Measurements from ENCODE around the gene MYBPH. TPM values are rescaled to one million over a fixed set of nuclear protein-coding genes. Genes with fewer than 3 reads are reported as not detected.

Gene MYBPH
- polyA plus RNA-seq, 3 donors: 0.04 to 0.52 (median 0.16) TPM

DNA sequence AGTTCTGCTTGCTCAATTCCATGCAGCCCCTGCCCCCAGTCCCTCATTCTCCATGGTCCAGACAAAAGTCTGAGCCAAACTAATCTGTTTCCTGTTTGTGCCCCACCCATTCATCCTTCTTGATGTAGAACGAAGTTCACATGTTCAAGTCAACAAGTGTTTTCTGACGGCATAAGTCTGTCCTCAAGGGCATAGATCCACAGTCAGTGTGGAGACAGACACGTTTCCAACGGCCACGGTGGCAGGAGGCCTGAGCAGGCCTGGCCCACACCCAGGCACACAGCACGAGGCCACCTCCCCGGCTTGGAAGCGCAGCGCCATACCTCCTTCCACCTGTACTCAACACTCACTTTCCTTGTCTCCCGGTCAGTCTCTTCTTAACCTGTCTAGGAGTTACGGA, 32.0 kb downstream of the MYBPH start:
- no peak for DNase-seq

DNA sequence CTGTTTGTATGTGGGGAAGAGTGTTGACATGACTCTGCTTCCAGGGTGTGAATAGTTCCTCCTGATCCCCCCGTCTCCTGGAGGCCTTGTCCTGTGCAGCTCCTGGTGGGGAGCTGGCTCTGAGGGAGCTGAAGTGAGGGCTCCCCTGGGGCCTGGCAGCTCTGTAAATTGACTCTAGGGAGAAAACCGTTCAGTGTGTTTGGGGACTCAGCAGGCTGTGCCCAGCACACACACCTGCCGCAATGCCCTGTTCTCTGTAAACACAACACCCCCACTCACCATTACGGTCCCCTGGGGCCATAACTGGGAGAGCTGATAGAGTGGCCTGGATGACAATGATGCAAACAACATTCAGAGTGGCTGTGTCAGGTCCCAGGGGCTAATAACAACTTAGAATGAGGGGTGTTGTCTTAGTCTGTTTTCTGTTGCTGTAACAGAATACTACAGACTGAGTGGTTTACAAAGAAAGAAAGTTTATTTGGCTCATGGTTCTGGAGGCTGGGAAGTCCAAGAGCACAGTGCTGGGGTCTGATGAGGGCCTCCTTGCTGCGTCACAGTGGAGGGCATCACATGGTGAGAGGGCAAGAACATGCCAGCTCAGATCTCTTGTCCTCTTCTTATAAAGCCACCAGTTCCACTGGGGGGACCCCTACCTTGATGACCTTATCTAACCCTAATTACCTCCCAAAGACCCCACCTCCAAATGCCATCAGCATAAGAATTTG, 32.8 kb downstream of the MYBPH start:
- H3K4me3 Mint-ChIP-seq: no peak overlapping the region
- peaks cover 0 to 13% (median 5%) of the 10 kb centered on the region in 3 donors for H3K27me3 Mint-ChIP-seq (ENCODE audit: low read depth in 3 of 3)
- H3K27ac Mint-ChIP-seq: peak overlapping the region in 1 of 7 donors; percentile 46
- Histone ChIP-seq H3K9ac (ENCODE audit: insufficient read depth, low read length, poor library complexity, severe bottlenecking) (no peak overlapping the region), H3K4me3 (replicated peaks in 1 of 3; ENCODE audit: low read depth in 2 of 3, low read length in 3 of 3) (no peak overlapping the region), H3K4me1 (ENCODE audit: control insufficient read depth in 1 of 2, insufficient read depth in 2 of 2, low read length in 2 of 2) (no peaks in the 10 kb centered on the region), H3K4me2 (replicated peaks; ENCODE audit: extremely low read depth, low read length, poor library complexity, severe bottlenecking) (no peak overlapping the region), H3K27ac (ENCODE audit: low read depth in 1 of 2, low read length in 2 of 2) (no peak overlapping the region), H3K36me3 (replicated peaks in 1 of 2; ENCODE audit: control insufficient read depth in 1 of 2, insufficient read depth in 2 of 2, low read length in 2 of 2) (no peaks in the 10 kb centered on the region), H4K20me1 (ENCODE audit: insufficient read depth, low read length) (no peaks in the 10 kb centered on the region), H3K9me3 (replicated peaks in 1 of 2; ENCODE audit: control insufficient read depth in 1 of 2, insufficient read depth in 1 of 2, low read length in 2 of 2) (peaks cover 0 to 2% of the 10 kb centered on the region in 2 donors), H3K27me3 (ENCODE audit: control insufficient read depth in 2 of 2, insufficient read depth in 2 of 2, low read length in 2 of 2) (peaks cover 6 to 25% of the 10 kb centered on the region in 2 donors), H3K79me2 (ENCODE audit: insufficient read depth, low read length) (no peaks in the 10 kb centered on the region), H2AFZ (ENCODE audit: insufficient read depth, low read depth, low read length, poor library complexity, severe bottlenecking) (no peak overlapping the region)
- DNase-seq: no peak
- H3K9me3 Mint-ChIP-seq: no peaks in the 10 kb centered on the region
- H3K36me3 Mint-ChIP-seq: no peaks in the 10 kb centered on the region
- 55% methylated on average over 2 of the region's 5 CpGs for WGBS (ENCODE audit: insufficient coverage)
- TF ChIP-seq, protein P1, sequence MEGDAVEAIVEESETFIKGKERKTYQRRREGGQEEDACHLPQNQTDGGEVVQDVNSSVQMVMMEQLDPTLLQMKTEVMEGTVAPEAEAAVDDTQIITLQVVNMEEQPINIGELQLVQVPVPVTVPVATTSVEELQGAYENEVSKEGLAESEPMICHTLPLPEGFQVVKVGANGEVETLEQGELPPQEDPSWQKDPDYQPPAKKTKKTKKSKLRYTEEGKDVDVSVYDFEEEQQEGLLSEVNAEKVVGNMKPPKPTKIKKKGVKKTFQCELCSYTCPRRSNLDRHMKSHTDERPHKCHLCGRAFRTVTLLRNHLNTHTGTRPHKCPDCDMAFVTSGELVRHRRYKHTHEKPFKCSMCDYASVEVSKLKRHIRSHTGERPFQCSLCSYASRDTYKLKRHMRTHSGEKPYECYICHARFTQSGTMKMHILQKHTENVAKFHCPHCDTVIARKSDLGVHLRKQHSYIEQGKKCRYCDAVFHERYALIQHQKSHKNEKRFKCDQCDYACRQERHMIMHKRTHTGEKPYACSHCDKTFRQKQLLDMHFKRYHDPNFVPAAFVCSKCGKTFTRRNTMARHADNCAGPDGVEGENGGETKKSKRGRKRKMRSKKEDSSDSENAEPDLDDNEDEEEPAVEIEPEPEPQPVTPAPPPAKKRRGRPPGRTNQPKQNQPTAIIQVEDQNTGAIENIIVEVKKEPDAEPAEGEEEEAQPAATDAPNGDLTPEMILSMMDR (IDR thresholded peaks at IDR 0.05): no peak
- H3K4me1 Mint-ChIP-seq: no peaks in the 10 kb centered on the region
- intact Hi-C loops (cut with micrococcal nuclease): no loop called here

More for the DNA sequence above, 32.0 kb downstream of the MYBPH start:
- Histone ChIP-seq H3K27me3 (ENCODE audit: control insufficient read depth in 2 of 2, insufficient read depth in 2 of 2, low read length in 2 of 2) (peaks cover 0 to 19% of the 10 kb centered on the region in 2 donors), H3K9me3 (replicated peaks in 1 of 2; ENCODE audit: control insufficient read depth in 1 of 2, insufficient read depth in 1 of 2, low read length in 2 of 2) (peaks cover 0 to 2% of the 10 kb centered on the region in 2 donors), H3K4me3 (replicated peaks in 1 of 3; ENCODE audit: low read depth in 2 of 3, low read length in 3 of 3) (no peak overlapping the region), H4K20me1 (ENCODE audit: insufficient read depth, low read length) (no peaks in the 10 kb centered on the region), H2AFZ (ENCODE audit: insufficient read depth, low read depth, low read length, poor library complexity, severe bottlenecking) (no peak overlapping the region), H3K4me2 (replicated peaks; ENCODE audit: extremely low read depth, low read length, poor library complexity, severe bottlenecking) (no peak overlapping the region), H3K36me3 (replicated peaks in 1 of 2; ENCODE audit: control insufficient read depth in 1 of 2, insufficient read depth in 2 of 2, low read length in 2 of 2) (no peaks in the 10 kb centered on the region), H3K9ac (ENCODE audit: insufficient read depth, low read length, poor library complexity, severe bottlenecking) (no peak overlapping the region), H3K27ac (ENCODE audit: low read depth in 1 of 2, low read length in 2 of 2) (no peak overlapping the region), H3K79me2 (ENCODE audit: insufficient read depth, low read length) (no peaks in the 10 kb centered on the region), H3K4me1 (ENCODE audit: control insufficient read depth in 1 of 2, insufficient read depth in 2 of 2, low read length in 2 of 2) (no peaks in the 10 kb centered on the region)
- no peaks in the 10 kb centered on the region for H3K9me3 Mint-ChIP-seq
- peaks cover 0 to 13% (median 6%) of the 10 kb centered on the region in 3 donors for H3K27me3 Mint-ChIP-seq (ENCODE audit: low read depth in 3 of 3)
- H3K4me3 Mint-ChIP-seq: no peak overlapping the region
- TF ChIP-seq, protein P1 (IDR thresholded peaks at IDR 0.05): no peak
- peak overlapping the region in 2 of 7 donors; percentile 1 to 8 for H3K27ac Mint-ChIP-seq
- H3K36me3 Mint-ChIP-seq: no peaks in the 10 kb centered on the region
- 95% methylated on average over 7 of the region's 11 CpGs for WGBS (ENCODE audit: insufficient coverage)
- intact Hi-C loops (cut with micrococcal nuclease): no loop called here
- no peaks in the 10 kb centered on the region for H3K4me1 Mint-ChIP-seq
